H1 (cell line): ENCODE measurements around the gene ADAMTS4. TPM values are rescaled to one million over a fixed set of nuclear protein-coding genes. Genes with fewer than 3 reads are reported as not detected.

Source experiments
- CTCF ChIA-PET: fragments of 300-600 bp; sonication (Branson Sonifier 250); formaldehyde crosslinking; loops from one replicate; lab custom pipeline; 2021; ENCODE audit not compliant: partially characterized antibody; lab: Charles Lee
- POLR2A ChIA-PET: fragments of 300-600 bp; sonication (Branson Sonifier 250); formaldehyde crosslinking; loops from one replicate; lab custom pipeline; 2021; ENCODE audit warnings: inconsistent platforms; ENCODE audit not compliant: partially characterized antibody; lab: Charles Lee
- DNase-seq, 2 experiments: peaks; one replicate each; pipeline versions ENCODE4 v3.0.0 to v3.0.0-alpha.2; 2010 to 2022; ENCODE audit warnings: low spot score in 2 of 2, low read depth in 1 of 2, mixed read lengths in 1 of 2
- FAIRE-seq: peaks from 2 replicates; lab custom pipeline; 2011; peaks lifted over from hg19 to GRCh38; lab: Jason Lieb, UNC
- H2AFZ ChIP-seq: 2 replicates; pipeline ENCODE4 v1.8.1; 2012; ENCODE audit warnings: low read length, inconsistent platforms
- H2AK5ac ChIP-seq: 2 replicates; pipeline ENCODE4 v1.6.1; 2013; ENCODE audit warnings: low read depth, low read length
- H2BK120ac ChIP-seq: replicated peaks from 2 replicates; pipeline ENCODE3; 2013; ENCODE audit warnings: low read depth, low read length, inconsistent platforms
- H2BK12ac ChIP-seq: 2 replicates; pipeline ENCODE4 v1.6.1; 2013; ENCODE audit warnings: low read depth, low read length
- H2BK15ac ChIP-seq: 2 replicates; pipeline ENCODE4 v1.6.1; 2013; ENCODE audit warnings: low read length
- H2BK20ac ChIP-seq: 2 replicates; pipeline ENCODE4 v1.6.1; 2013; ENCODE audit warnings: low read length
- H2BK5ac ChIP-seq: 2 replicates; pipeline ENCODE4 v1.6.1; 2013; ENCODE audit warnings: low read depth, low read length
- H3K14ac ChIP-seq: 2 replicates; pipeline ENCODE4 v1.6.1; 2013; ENCODE audit warnings: inconsistent platforms; ENCODE audit not compliant: insufficient read length
- H3K18ac ChIP-seq: 2 replicates; pipeline ENCODE4 v1.6.1; 2013; ENCODE audit warnings: low read length; ENCODE audit errors: extremely low read depth
- H3K23ac ChIP-seq: 2 replicates; pipeline ENCODE4 v1.6.1; 2013; ENCODE audit warnings: inconsistent platforms; ENCODE audit not compliant: insufficient read length
- H3K23me2 ChIP-seq: 2 replicates; pipeline ENCODE4 v1.6.1; 2013; ENCODE audit warnings: low read depth, low read length
- H3K27ac ChIP-seq: 2 replicates; pipeline ENCODE4 v1.6.1; 2011; ENCODE audit warnings: low read depth, low read length, inconsistent platforms
- H3K27me3 ChIP-seq, 4 experiments: replicated peaks in 1 of 4; 1 replicate in 1 of 4; 2 replicates in 3 of 4; pipeline versions ENCODE4 v1.6.1 to v1.8.1; 2011 to 2013; ENCODE audit warnings: low read length in 3 of 4, mild to moderate bottlenecking in 3 of 4, inconsistent platforms in 2 of 4, mixed read lengths in 2 of 4, moderate library complexity in 1 of 4; ENCODE audit not compliant: control insufficient read depth in 3 of 4, insufficient read depth in 3 of 4; ENCODE audit errors: extremely low read depth in 1 of 4
- H3K36me3 ChIP-seq, 4 experiments: 2 replicates each; pipeline versions ENCODE4 v1.6.1 to v1.8.1; 2011 to 2013; ENCODE audit warnings: mild to moderate bottlenecking in 4 of 4, low read length in 3 of 4, moderate library complexity in 2 of 4, control low read depth in 1 of 4, inconsistent platforms in 1 of 4; ENCODE audit not compliant: insufficient read depth in 4 of 4, control insufficient read depth in 2 of 4
- H3K4ac ChIP-seq: replicated peaks from 2 replicates; pipeline ENCODE3; 2013; ENCODE audit warnings: low read length, low read depth, mixed read lengths, inconsistent platforms; ENCODE audit not compliant: insufficient read length
- H3K4me1 ChIP-seq, 4 experiments: replicated peaks in 1 of 4; 1 replicate in 1 of 4; 2 replicates in 3 of 4; pipeline versions ENCODE4 v1.6.1 to v1.8.1; 2011 to 2013; ENCODE audit warnings: low read length in 3 of 4, inconsistent platforms in 2 of 4, mixed read lengths in 1 of 4; ENCODE audit not compliant: insufficient read depth in 4 of 4, control insufficient read depth in 3 of 4
- H3K4me2 ChIP-seq, 2 experiments: 2 replicates each; pipeline versions ENCODE4 v1.6.1 to v1.8.1; 2011 to 2013; ENCODE audit warnings: low read depth in 2 of 2, low read length in 2 of 2, control low read depth in 1 of 2, inconsistent platforms in 1 of 2, mild to moderate bottlenecking in 1 of 2; ENCODE audit not compliant: insufficient read depth in 1 of 2
- H3K4me3 ChIP-seq, 4 experiments: fragments of 200-600, 300-600 bp in 1 of 4; sonication (generic), shearing (Covaris generic), sonication (Bioruptor Twin) in 1 of 4; 2 replicates each; pipeline versions ENCODE4 v1.5.1 to v1.8.1; 2011 to 2016; ENCODE audit warnings: low read length in 4 of 4, low read depth in 3 of 4, control low read depth in 2 of 4, inconsistent platforms in 2 of 4, mild to moderate bottlenecking in 2 of 4, mixed read lengths in 1 of 4, moderate library complexity in 1 of 4; ENCODE audit not compliant: insufficient read depth in 2 of 4; ENCODE audit errors: extremely low read depth in 1 of 4
- H3K56ac ChIP-seq: replicated peaks from 2 replicates; pipeline ENCODE3; 2013; ENCODE audit warnings: low read depth, mild to moderate bottlenecking, mixed read lengths, low read length, inconsistent platforms; ENCODE audit not compliant: insufficient read length
- H3K79me1 ChIP-seq: 2 replicates; pipeline ENCODE4 v1.6.1; 2013; ENCODE audit warnings: low read depth, low read length, control low read depth
- H3K79me2 ChIP-seq, 2 experiments: 2 replicates each; pipeline versions ENCODE4 v1.6.1 to v1.8.1; 2012 to 2013; ENCODE audit warnings: low read length in 2 of 2, mild to moderate bottlenecking in 2 of 2, inconsistent platforms in 1 of 2; ENCODE audit not compliant: insufficient read depth in 2 of 2, control insufficient read depth in 1 of 2
- H3K9ac ChIP-seq, 4 experiments: replicated peaks in 1 of 4; 1 replicate in 1 of 4; 2 replicates in 3 of 4; pipeline versions ENCODE4 v1.6.1 to v1.8.1; 2011 to 2013; ENCODE audit warnings: low read depth in 3 of 4, low read length in 3 of 4, control low read depth in 2 of 4, mild to moderate bottlenecking in 2 of 4, moderate library complexity in 2 of 4, inconsistent platforms in 1 of 4; ENCODE audit errors: extremely low read depth in 1 of 4
- H3K9me3 ChIP-seq, 2 experiments: 2 replicates each; pipeline versions ENCODE4 v1.6.1 to v1.8.1; 2012 to 2013; ENCODE audit warnings: mild to moderate bottlenecking in 2 of 2, moderate library complexity in 2 of 2, control low read depth in 1 of 2, inconsistent platforms in 1 of 2, low read depth in 1 of 2, low read length in 1 of 2, mixed read lengths in 1 of 2; ENCODE audit not compliant: insufficient read depth in 2 of 2
- H4K20me1 ChIP-seq, 2 experiments: replicated peaks in 1 of 2; 2 replicates each; pipeline versions ENCODE3 to v1.8.1; 2011 to 2013; ENCODE audit warnings: inconsistent platforms in 2 of 2, low read length in 2 of 2, mild to moderate bottlenecking in 1 of 2; ENCODE audit not compliant: insufficient read depth in 2 of 2, control insufficient read depth in 1 of 2
- H4K5ac ChIP-seq: 2 replicates; pipeline ENCODE4 v1.6.1; 2013; ENCODE audit warnings: low read length, low read depth, mixed read lengths, inconsistent platforms; ENCODE audit not compliant: insufficient read length
- H4K8ac ChIP-seq: 2 replicates; pipeline ENCODE4 v1.8.0; 2013; ENCODE audit warnings: mild to moderate bottlenecking, moderate library complexity, low read length, inconsistent platforms; ENCODE audit not compliant: insufficient read depth; ENCODE audit errors: extremely low read depth
- H4K91ac ChIP-seq: replicated peaks from 2 replicates; pipeline ENCODE3; 2013; ENCODE audit warnings: low read length, mixed read lengths, inconsistent platforms; ENCODE audit not compliant: insufficient read length
- ASH2L ChIP-seq: fragments of 200-600, 300-600 bp; sonication (generic); IDR thresholded peaks from one replicate; pipeline ENCODE4 v1.7.1; 2017; ENCODE audit warnings: low read length
- CEBPB ChIP-seq: IDR thresholded peaks from 2 replicates; pipeline ENCODE4 v1.6.1; 2012; ENCODE audit warnings: low read depth, low read length
- FOSL1 ChIP-seq: IDR thresholded peaks from 2 replicates; pipeline ENCODE4 v1.6.1; 2011; ENCODE audit warnings: mild to moderate bottlenecking, low read depth, low read length, moderate library complexity; ENCODE audit not compliant: insufficient read depth
- GABPA ChIP-seq: IDR thresholded peaks from 2 replicates; pipeline ENCODE4 v1.6.1; 2011; ENCODE audit warnings: mild to moderate bottlenecking, low read length, moderate library complexity, borderline replicate concordance; ENCODE audit not compliant: insufficient read depth
- HDAC2 ChIP-seq, 2 experiments: fragments of 300-600 bp in 1 of 2; sonication (generic) in 1 of 2; IDR thresholded peaks; 2 replicates each; pipeline ENCODE4 v1.6.1; 2011 to 2012; ENCODE audit warnings: low read depth in 2 of 2, low read length in 2 of 2, mild to moderate bottlenecking in 2 of 2, moderate library complexity in 2 of 2, borderline replicate concordance in 1 of 2, inconsistent platforms in 1 of 2
- JUN ChIP-seq: IDR thresholded peaks from 2 replicates; pipeline ENCODE4 v1.6.1; 2011; ENCODE audit warnings: low read depth, mild to moderate bottlenecking, improper control_type of control experiment, low read length
- KDM5A ChIP-seq: fragments of 200-600 bp; IDR thresholded peaks from 2 replicates; pipeline ENCODE4 v1.7.1; 2012; ENCODE audit warnings: mild to moderate bottlenecking, low read length, inconsistent platforms, mixed read lengths
- PHF8 ChIP-seq: fragments of 200-600 bp; sonication (generic); conservative IDR thresholded peaks from 2 replicates; pipeline ENCODE4 v1.7.1; 2012; ENCODE audit warnings: low read depth, mild to moderate bottlenecking, inconsistent platforms, low read length, moderate library complexity
- SUZ12 ChIP-seq: fragments of 200-600 bp; sonication (generic); IDR thresholded peaks from 2 replicates; pipeline ENCODE4 v1.6.1; 2012; ENCODE audit warnings: mild to moderate bottlenecking, inconsistent platforms, low read length, moderate library complexity, mixed read lengths
- TBP ChIP-seq: IDR thresholded peaks from 2 replicates; pipeline ENCODE4 v1.6.1; 2011; ENCODE audit warnings: low read depth, low read length, improper control_type of control experiment
- WGBS, 2 experiments: shearing (Covaris generic) in 1 of 2; methylation state at CpG; one replicate each; pipeline versions ENCODE4 v1.1.6 to v1.1.7; 2013 to 2015; ENCODE audit warnings: low lambda C conversion rate in 2 of 2, mixed read lengths in 2 of 2, inconsistent platforms in 1 of 2, low coverage in 1 of 2, missing lambda C conversion rate in 1 of 2; ENCODE audit not compliant: insufficient replicate concordance in 2 of 2, insufficient coverage in 1 of 2, insufficient read length in 1 of 2; ENCODE audit errors: extremely low coverage in 1 of 2, missing lambda C conversion rate in 1 of 2; 5-methylcytosine and 5-hydroxymethylcytosine counted together
- polyA plus RNA-seq, 7 experiments: library from polyadenylated mRNA; depleted of rRNA in 3 of 7; stranded (reverse) in 5 of 7; unstranded in 2 of 7; fragments of >200 nt in 5 of 7; fragments of 200-250 nt in 2 of 7; gene quantifications; 1 replicate in 5 of 7; 2 replicates in 1 of 7; 4 replicates in 1 of 7; pipeline versions ENCODE4 v1.2.1 to v1.2.3, GENCODE V29; 2011 to 2013; ENCODE audit warnings: missing spikeins in 2 of 7, mixed read lengths in 2 of 7
- total RNA-seq: library from RNA; stranded (reverse); fragmentation: NEBNext Ultra II Directional; extraction: Animal tissue kit (Norgen Biotek cat#: 25700); gene quantifications from 2 replicates; pipeline ENCODE4 v1.2.1, GENCODE V29; 2021
- TF ChIP-seq, protein P1 (sequence below): IDR thresholded peaks from 2 replicates; pipeline ENCODE4 v1.6.1; 2011; ENCODE audit warnings: low read depth, mild to moderate bottlenecking, low read length; ENCODE audit not compliant: insufficient read depth

Gene ADAMTS4
- total and polyA plus RNA-seq, 2 of the 8 experiments (the other 6 are each of a cell fraction or from before 2014, with no cell fraction given) = 4.6 to 7.2 TPM

- H3K9ac ChIP-seq = no peak overlapping the region
- H4K91ac ChIP-seq = no peak overlapping the region
- H2AFZ ChIP-seq = no peak overlapping the region
- H3K79me2 ChIP-seq = no peaks in the 10 kb centered on the region
- H3K27me3 ChIP-seq = 0 out of 7 replicates have a peak, but pooled peaks cover 0 to 2% (median 0%) of the 10 kb centered on the region in 4 experiments
- H3K18ac ChIP-seq = no peak overlapping the region
- H3K9me3 ChIP-seq = no peaks in the 10 kb centered on the region
- H4K5ac ChIP-seq = no peak overlapping the region
- H2BK20ac ChIP-seq = no peak overlapping the region
- peaks cover 0 to 13% (median 0%) of the 10 kb centered on the region in 4 experiments; a peak in 3 of 7 replicates for H3K4me1 ChIP-seq
- H2BK5ac ChIP-seq = no peak overlapping the region
- no peak overlapping the region for H3K56ac ChIP-seq
- no peak for DNase-seq
- no peak overlapping the region for H3K4me3 ChIP-seq
- H4K20me1 ChIP-seq = peaks cover 0 to 2% of the 10 kb centered on the region in 2 experiments
- 0 out of 2 replicates have a peak overlapping the region, but pooled peaks have one; percentile 61 for H2BK15ac ChIP-seq
- H2BK120ac ChIP-seq = no peak overlapping the region
- no peak overlapping the region for H4K8ac ChIP-seq
- no peaks in the 10 kb centered on the region for H3K23me2 ChIP-seq
- no peak for FAIRE-seq
- 73% methylated on average over 6 of the region's 6 CpGs; no CpG with 5 or more reads in 1 of the 2 experiments for WGBS, 2 experiments
- no peak overlapping the region for H2AK5ac ChIP-seq
- ChIA-PET CTCF (interaction anchor here (1.2 to 23.7 kb wide), 8 partner anchors 10 to 164 kb away, joined by 3 to 427 read pairs (median 46); partner anchors contain the start of genes ADAMTS4, NDUFS2 and TOMM40L), POLR2A (interaction anchor here (1.8 to 9.9 kb wide), 3 partner anchors 8 to 96 kb away, joined by 10 to 82 read pairs (median 10); partner anchors contain the start of genes NDUFS2, SDHC and TOMM40L)
- no peak overlapping the region for H3K4ac ChIP-seq
- no peaks in the 10 kb centered on the region for H3K79me1 ChIP-seq
- H3K4me2 ChIP-seq = peak overlapping the region in 1 of 2 experiments; percentile 8; a peak in 1 of 4 replicates
- H3K14ac ChIP-seq = no peak overlapping the region
- no peak overlapping the region for H3K23ac ChIP-seq
- H3K27ac ChIP-seq = no peak overlapping the region
- H2BK12ac ChIP-seq = no peak overlapping the region
- peaks cover 12 to 18% (median 15%) of the 10 kb centered on the region in 4 experiments; a peak in 7 of 8 replicates for H3K36me3 ChIP-seq
- TF ChIP-seq CEBPB (no peak), FOSL1 (no peak), JUN (no peak), GABPA (no peak), SUZ12 (no peak), HDAC2 (IDR thresholded peaks at IDR 0.05; ENCODE audit: borderline replicate concordance in 1 of 2, low read depth in 2 of 2, low read length in 2 of 2) (no peak), TBP (no peak), KDM5A (no peak), ASH2L (no peak), PHF8 (no peak)
- TF ChIP-seq, protein P1, sequence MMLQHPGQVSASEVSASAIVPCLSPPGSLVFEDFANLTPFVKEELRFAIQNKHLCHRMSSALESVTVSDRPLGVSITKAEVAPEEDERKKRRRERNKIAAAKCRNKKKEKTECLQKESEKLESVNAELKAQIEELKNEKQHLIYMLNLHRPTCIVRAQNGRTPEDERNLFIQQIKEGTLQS = no peak
Observed at GRCh38 chr1:161217831-161218230, 19.0 kb upstream of the ADAMTS4 start.
